ENCODE results near the gene LHPP.

GRCh38 chr10:124465777-124466488, 4.3 kb downstream of the LHPP start:
- TF ChIP-seq, protein P1, sequence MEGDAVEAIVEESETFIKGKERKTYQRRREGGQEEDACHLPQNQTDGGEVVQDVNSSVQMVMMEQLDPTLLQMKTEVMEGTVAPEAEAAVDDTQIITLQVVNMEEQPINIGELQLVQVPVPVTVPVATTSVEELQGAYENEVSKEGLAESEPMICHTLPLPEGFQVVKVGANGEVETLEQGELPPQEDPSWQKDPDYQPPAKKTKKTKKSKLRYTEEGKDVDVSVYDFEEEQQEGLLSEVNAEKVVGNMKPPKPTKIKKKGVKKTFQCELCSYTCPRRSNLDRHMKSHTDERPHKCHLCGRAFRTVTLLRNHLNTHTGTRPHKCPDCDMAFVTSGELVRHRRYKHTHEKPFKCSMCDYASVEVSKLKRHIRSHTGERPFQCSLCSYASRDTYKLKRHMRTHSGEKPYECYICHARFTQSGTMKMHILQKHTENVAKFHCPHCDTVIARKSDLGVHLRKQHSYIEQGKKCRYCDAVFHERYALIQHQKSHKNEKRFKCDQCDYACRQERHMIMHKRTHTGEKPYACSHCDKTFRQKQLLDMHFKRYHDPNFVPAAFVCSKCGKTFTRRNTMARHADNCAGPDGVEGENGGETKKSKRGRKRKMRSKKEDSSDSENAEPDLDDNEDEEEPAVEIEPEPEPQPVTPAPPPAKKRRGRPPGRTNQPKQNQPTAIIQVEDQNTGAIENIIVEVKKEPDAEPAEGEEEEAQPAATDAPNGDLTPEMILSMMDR (conservative IDR thresholded peaks at IDR 0.05), result no peak
- TF ChIP-seq ZFX (IDR thresholded peaks at IDR 0.05), result no peak
